Neural crest cell (in vitro differentiated cells): ENCODE results near the gene NPTN. TPM values are rescaled to one million over a fixed set of nuclear protein-coding genes. Genes with fewer than 3 reads are reported as not detected.

Experiments used
- DNase-seq: peaks from one replicate; pipeline ENCODE4 v3.0.0; 2021; ENCODE audit warnings: low read depth, mixed read lengths, low spot score
- H3K27ac Mint-ChIP-seq: one replicate; pipeline ENCODE4 v1.8.0; 2021; ENCODE audit warnings: mild to moderate bottlenecking, mixed read lengths; ENCODE audit not compliant: unreplicated experiment
- H3K27me3 Mint-ChIP-seq: 2 replicates; pipeline ENCODE4 v1.8.0; 2021; ENCODE audit warnings: low read depth, mild to moderate bottlenecking, mixed read lengths
- H3K36me3 Mint-ChIP-seq: 2 replicates; pipeline ENCODE4 v1.8.0; 2021; ENCODE audit warnings: low read depth, mild to moderate bottlenecking, mixed read lengths
- H3K4me1 Mint-ChIP-seq: 2 replicates; pipeline ENCODE4 v1.8.0; 2021; ENCODE audit warnings: mixed read lengths
- H3K4me3 Mint-ChIP-seq: one replicate; pipeline ENCODE4 v1.8.0; 2021; ENCODE audit warnings: mild to moderate bottlenecking, mixed read lengths
- H3K9me3 Mint-ChIP-seq: 2 replicates; pipeline ENCODE4 v1.8.0; 2021; ENCODE audit warnings: mixed read lengths
- total RNA-seq: library from RNA; stranded (reverse); gene quantifications from 2 replicates; pipeline ENCODE4 v1.2.1, GENCODE V29; 2021
- TF ChIP-seq, protein P1 (sequence below): fragments of 200-600 bp; sonication (generic); conservative IDR thresholded peaks from 2 replicates; pipeline ENCODE4 v1.5.0; 2021; ENCODE audit warnings: antibody characterized with exemption, mild to moderate bottlenecking

The NPTN gene
- total RNA-seq, 1 donor from 2014 or later: 54.9 TPM

DNA sequence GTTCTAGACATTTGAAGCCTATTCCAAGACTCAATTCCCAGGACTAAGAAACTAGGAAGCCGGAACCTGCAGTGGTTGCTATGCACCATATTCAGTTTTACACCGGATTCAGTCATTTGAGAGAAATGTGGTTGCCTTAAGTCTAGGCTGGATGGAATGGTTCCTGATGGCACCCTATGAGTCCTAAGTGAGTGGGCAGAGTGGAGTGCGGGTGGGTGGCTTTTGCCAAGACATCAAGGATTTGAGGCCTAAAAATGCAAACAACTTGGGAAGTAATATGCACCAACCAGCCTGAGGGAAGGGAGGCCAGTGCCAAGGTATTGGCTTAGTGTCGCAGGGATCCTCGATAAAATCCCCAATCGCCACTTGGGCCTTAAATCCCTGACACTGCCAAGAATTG is 46.8 kb upstream of the NPTN start:
- Mint-ChIP-seq H3K4me1 (peaks cover 9% of the 10 kb centered on the region), H3K27ac (no peak overlapping the region), H3K9me3 (no peaks in the 10 kb centered on the region), H3K27me3 (peaks cover 5% of the 10 kb centered on the region), H3K4me3 (peak overlapping the region; percentile 58), H3K36me3 (no peaks in the 10 kb centered on the region)
- TF ChIP-seq, protein P1, sequence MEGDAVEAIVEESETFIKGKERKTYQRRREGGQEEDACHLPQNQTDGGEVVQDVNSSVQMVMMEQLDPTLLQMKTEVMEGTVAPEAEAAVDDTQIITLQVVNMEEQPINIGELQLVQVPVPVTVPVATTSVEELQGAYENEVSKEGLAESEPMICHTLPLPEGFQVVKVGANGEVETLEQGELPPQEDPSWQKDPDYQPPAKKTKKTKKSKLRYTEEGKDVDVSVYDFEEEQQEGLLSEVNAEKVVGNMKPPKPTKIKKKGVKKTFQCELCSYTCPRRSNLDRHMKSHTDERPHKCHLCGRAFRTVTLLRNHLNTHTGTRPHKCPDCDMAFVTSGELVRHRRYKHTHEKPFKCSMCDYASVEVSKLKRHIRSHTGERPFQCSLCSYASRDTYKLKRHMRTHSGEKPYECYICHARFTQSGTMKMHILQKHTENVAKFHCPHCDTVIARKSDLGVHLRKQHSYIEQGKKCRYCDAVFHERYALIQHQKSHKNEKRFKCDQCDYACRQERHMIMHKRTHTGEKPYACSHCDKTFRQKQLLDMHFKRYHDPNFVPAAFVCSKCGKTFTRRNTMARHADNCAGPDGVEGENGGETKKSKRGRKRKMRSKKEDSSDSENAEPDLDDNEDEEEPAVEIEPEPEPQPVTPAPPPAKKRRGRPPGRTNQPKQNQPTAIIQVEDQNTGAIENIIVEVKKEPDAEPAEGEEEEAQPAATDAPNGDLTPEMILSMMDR: no peak
- no peak for DNase-seq

DNA sequence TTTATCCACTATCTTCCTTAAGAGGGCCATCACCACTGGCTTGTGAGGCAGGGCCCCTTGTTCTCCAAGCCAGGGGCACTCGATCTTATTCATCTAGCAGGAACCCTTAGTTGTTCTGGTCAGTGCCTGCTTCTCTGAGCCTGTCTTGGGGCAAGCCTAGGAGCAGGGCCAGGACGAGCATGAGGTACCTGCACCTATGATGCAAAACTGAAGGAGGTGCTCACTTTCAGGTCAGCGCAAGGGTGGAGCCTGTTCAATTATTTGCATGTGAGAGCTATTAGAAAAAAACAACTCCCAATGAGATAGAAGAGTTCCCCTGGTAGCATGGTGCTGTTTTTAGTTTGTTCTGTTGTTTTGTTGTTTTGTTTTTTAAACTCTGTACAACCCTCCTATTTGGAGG is 46.0 kb upstream of the NPTN start:
- H3K4me1 Mint-ChIP-seq: peaks cover 9% of the 10 kb centered on the region
- no peak for DNase-seq
- no peaks in the 10 kb centered on the region for H3K9me3 Mint-ChIP-seq
- H3K27me3 Mint-ChIP-seq: peaks cover 5% of the 10 kb centered on the region
- no peaks in the 10 kb centered on the region for H3K36me3 Mint-ChIP-seq
- no peak overlapping the region for H3K27ac Mint-ChIP-seq
- H3K4me3 Mint-ChIP-seq: peak overlapping the region; percentile 29
- TF ChIP-seq, protein P1: no peak

DNA sequence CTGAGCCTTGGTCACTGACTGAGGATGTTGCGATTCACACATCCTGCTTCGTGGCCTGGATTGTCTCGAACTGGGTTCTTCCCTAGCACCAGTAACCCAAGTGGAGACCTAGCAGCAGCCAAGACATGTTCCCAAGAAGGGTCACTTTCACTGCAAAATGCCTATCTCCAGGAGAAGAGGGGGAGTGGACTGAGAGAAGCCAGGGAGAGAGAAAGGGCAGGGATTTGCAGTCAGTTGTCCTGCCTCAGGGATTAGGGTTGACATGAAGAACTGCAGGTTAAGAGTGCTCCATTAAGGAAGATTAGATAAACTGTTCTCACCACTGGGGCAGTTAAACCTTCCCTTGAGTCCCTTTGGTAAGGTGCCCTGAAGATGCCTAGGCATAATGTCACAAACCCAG is 45.3 kb upstream of the NPTN start:
- TF ChIP-seq, protein P1: no peak
- Mint-ChIP-seq H3K4me1 (peaks cover 5% of the 10 kb centered on the region), H3K36me3 (no peaks in the 10 kb centered on the region), H3K9me3 (no peaks in the 10 kb centered on the region), H3K27me3 (peaks cover 9% of the 10 kb centered on the region), H3K27ac (no peak overlapping the region), H3K4me3 (no peak overlapping the region)
- no peak for DNase-seq

DNA sequence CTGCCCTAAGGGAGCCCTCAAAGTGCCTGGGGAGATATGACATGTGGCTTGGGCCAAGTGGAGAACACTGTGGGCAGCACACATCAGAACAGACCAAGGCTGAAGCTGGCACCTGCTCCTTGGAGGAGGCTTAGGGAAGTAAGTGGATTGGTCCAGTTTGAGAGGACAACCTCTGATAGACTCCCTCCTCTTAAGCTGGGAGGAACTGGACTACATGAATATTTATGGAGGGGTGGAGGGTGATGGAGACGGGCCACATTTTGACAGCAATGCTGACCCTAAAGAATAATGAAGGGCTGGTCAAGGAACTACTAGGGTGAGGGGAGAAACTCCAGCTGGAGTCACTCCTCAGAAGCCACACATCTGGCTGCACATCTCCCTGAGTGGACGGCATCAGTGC is 44.5 kb upstream of the NPTN start:
- no peak overlapping the region for H3K4me3 Mint-ChIP-seq
- no peaks in the 10 kb centered on the region for H3K4me1 Mint-ChIP-seq
- peaks cover 10% of the 10 kb centered on the region for H3K27me3 Mint-ChIP-seq
- no peaks in the 10 kb centered on the region for H3K9me3 Mint-ChIP-seq
- H3K36me3 Mint-ChIP-seq: no peaks in the 10 kb centered on the region
- TF ChIP-seq, protein P1: no peak
- no peak overlapping the region for H3K27ac Mint-ChIP-seq
- no peak for DNase-seq

GRCh38 chr15:73677146-73677607 is 44.0 kb upstream of the NPTN start:
- no peak overlapping the region for H3K4me3 Mint-ChIP-seq
- TF ChIP-seq, protein P1: peak; percentile 73
- no peak overlapping the region for H3K27ac Mint-ChIP-seq
- DNase-seq: peak; percentile 44
- no peaks in the 10 kb centered on the region for H3K4me1 Mint-ChIP-seq
- H3K27me3 Mint-ChIP-seq: peaks cover 9% of the 10 kb centered on the region
- no peaks in the 10 kb centered on the region for H3K9me3 Mint-ChIP-seq
- no peaks in the 10 kb centered on the region for H3K36me3 Mint-ChIP-seq

GRCh38 chr15:73674587-73674986 is 41.4 kb upstream of the NPTN start:
- H3K27ac Mint-ChIP-seq: no peak overlapping the region
- H3K27me3 Mint-ChIP-seq: peaks cover 19% of the 10 kb centered on the region
- DNase-seq: no peak
- no peaks in the 10 kb centered on the region for H3K36me3 Mint-ChIP-seq
- no peak overlapping the region for H3K4me3 Mint-ChIP-seq
- no peaks in the 10 kb centered on the region for H3K9me3 Mint-ChIP-seq
- TF ChIP-seq, protein P1: no peak
- no peaks in the 10 kb centered on the region for H3K4me1 Mint-ChIP-seq
